H1 (cell line): ENCODE results near the gene SPDYC. TPM values are rescaled to one million over a fixed set of nuclear protein-coding genes. Genes with fewer than 3 reads are reported as not detected.

Experiments used
- CTCF ChIA-PET: fragments of 300-600 bp; sonication (Branson Sonifier 250); formaldehyde crosslinking; loops from one replicate; lab custom pipeline; 2021; ENCODE audit not compliant: partially characterized antibody; lab: Charles Lee
- POLR2A ChIA-PET: fragments of 300-600 bp; sonication (Branson Sonifier 250); formaldehyde crosslinking; loops from one replicate; lab custom pipeline; 2021; ENCODE audit warnings: inconsistent platforms; ENCODE audit not compliant: partially characterized antibody; lab: Charles Lee
- DNase-seq, 2 experiments: peaks; one replicate each; pipeline versions ENCODE4 v3.0.0 to v3.0.0-alpha.2; 2010 to 2022; ENCODE audit warnings: low spot score in 2 of 2, low read depth in 1 of 2, mixed read lengths in 1 of 2
- FAIRE-seq: peaks from 2 replicates; lab custom pipeline; 2011; peaks lifted over from hg19 to GRCh38; lab: Jason Lieb, UNC
- H2AFZ ChIP-seq: 2 replicates; pipeline ENCODE4 v1.8.1; 2012; ENCODE audit warnings: low read length, inconsistent platforms
- H2AK5ac ChIP-seq: 2 replicates; pipeline ENCODE4 v1.6.1; 2013; ENCODE audit warnings: low read depth, low read length
- H2BK120ac ChIP-seq: replicated peaks from 2 replicates; pipeline ENCODE3; 2013; ENCODE audit warnings: low read depth, low read length, inconsistent platforms
- H2BK12ac ChIP-seq: 2 replicates; pipeline ENCODE4 v1.6.1; 2013; ENCODE audit warnings: low read depth, low read length
- H2BK15ac ChIP-seq: 2 replicates; pipeline ENCODE4 v1.6.1; 2013; ENCODE audit warnings: low read length
- H2BK20ac ChIP-seq: 2 replicates; pipeline ENCODE4 v1.6.1; 2013; ENCODE audit warnings: low read length
- H2BK5ac ChIP-seq: 2 replicates; pipeline ENCODE4 v1.6.1; 2013; ENCODE audit warnings: low read depth, low read length
- H3K14ac ChIP-seq: 2 replicates; pipeline ENCODE4 v1.6.1; 2013; ENCODE audit warnings: inconsistent platforms; ENCODE audit not compliant: insufficient read length
- H3K18ac ChIP-seq: 2 replicates; pipeline ENCODE4 v1.6.1; 2013; ENCODE audit warnings: low read length; ENCODE audit errors: extremely low read depth
- H3K23ac ChIP-seq: 2 replicates; pipeline ENCODE4 v1.6.1; 2013; ENCODE audit warnings: inconsistent platforms; ENCODE audit not compliant: insufficient read length
- H3K23me2 ChIP-seq: 2 replicates; pipeline ENCODE4 v1.6.1; 2013; ENCODE audit warnings: low read depth, low read length
- H3K27ac ChIP-seq: 2 replicates; pipeline ENCODE4 v1.6.1; 2011; ENCODE audit warnings: low read depth, low read length, inconsistent platforms
- H3K27me3 ChIP-seq, 4 experiments: replicated peaks in 1 of 4; 1 replicate in 1 of 4; 2 replicates in 3 of 4; pipeline versions ENCODE4 v1.6.1 to v1.8.1; 2011 to 2013; ENCODE audit warnings: low read length in 3 of 4, mild to moderate bottlenecking in 3 of 4, inconsistent platforms in 2 of 4, mixed read lengths in 2 of 4, moderate library complexity in 1 of 4; ENCODE audit not compliant: control insufficient read depth in 3 of 4, insufficient read depth in 3 of 4; ENCODE audit errors: extremely low read depth in 1 of 4
- H3K36me3 ChIP-seq, 4 experiments: 2 replicates each; pipeline versions ENCODE4 v1.6.1 to v1.8.1; 2011 to 2013; ENCODE audit warnings: mild to moderate bottlenecking in 4 of 4, low read length in 3 of 4, moderate library complexity in 2 of 4, control low read depth in 1 of 4, inconsistent platforms in 1 of 4; ENCODE audit not compliant: insufficient read depth in 4 of 4, control insufficient read depth in 2 of 4
- H3K4ac ChIP-seq: replicated peaks from 2 replicates; pipeline ENCODE3; 2013; ENCODE audit warnings: low read length, low read depth, mixed read lengths, inconsistent platforms; ENCODE audit not compliant: insufficient read length
- H3K4me1 ChIP-seq, 4 experiments: replicated peaks in 1 of 4; 1 replicate in 1 of 4; 2 replicates in 3 of 4; pipeline versions ENCODE4 v1.6.1 to v1.8.1; 2011 to 2013; ENCODE audit warnings: low read length in 3 of 4, inconsistent platforms in 2 of 4, mixed read lengths in 1 of 4; ENCODE audit not compliant: insufficient read depth in 4 of 4, control insufficient read depth in 3 of 4
- H3K4me2 ChIP-seq, 2 experiments: 2 replicates each; pipeline versions ENCODE4 v1.6.1 to v1.8.1; 2011 to 2013; ENCODE audit warnings: low read depth in 2 of 2, low read length in 2 of 2, control low read depth in 1 of 2, inconsistent platforms in 1 of 2, mild to moderate bottlenecking in 1 of 2; ENCODE audit not compliant: insufficient read depth in 1 of 2
- H3K4me3 ChIP-seq, 4 experiments: fragments of 200-600, 300-600 bp in 1 of 4; sonication (generic), shearing (Covaris generic), sonication (Bioruptor Twin) in 1 of 4; 2 replicates each; pipeline versions ENCODE4 v1.5.1 to v1.8.1; 2011 to 2016; ENCODE audit warnings: low read length in 4 of 4, low read depth in 3 of 4, control low read depth in 2 of 4, inconsistent platforms in 2 of 4, mild to moderate bottlenecking in 2 of 4, mixed read lengths in 1 of 4, moderate library complexity in 1 of 4; ENCODE audit not compliant: insufficient read depth in 2 of 4; ENCODE audit errors: extremely low read depth in 1 of 4
- H3K56ac ChIP-seq: replicated peaks from 2 replicates; pipeline ENCODE3; 2013; ENCODE audit warnings: low read depth, mild to moderate bottlenecking, mixed read lengths, low read length, inconsistent platforms; ENCODE audit not compliant: insufficient read length
- H3K79me1 ChIP-seq: 2 replicates; pipeline ENCODE4 v1.6.1; 2013; ENCODE audit warnings: low read depth, low read length, control low read depth
- H3K79me2 ChIP-seq, 2 experiments: 2 replicates each; pipeline versions ENCODE4 v1.6.1 to v1.8.1; 2012 to 2013; ENCODE audit warnings: low read length in 2 of 2, mild to moderate bottlenecking in 2 of 2, inconsistent platforms in 1 of 2; ENCODE audit not compliant: insufficient read depth in 2 of 2, control insufficient read depth in 1 of 2
- H3K9ac ChIP-seq, 4 experiments: replicated peaks in 1 of 4; 1 replicate in 1 of 4; 2 replicates in 3 of 4; pipeline versions ENCODE4 v1.6.1 to v1.8.1; 2011 to 2013; ENCODE audit warnings: low read depth in 3 of 4, low read length in 3 of 4, control low read depth in 2 of 4, mild to moderate bottlenecking in 2 of 4, moderate library complexity in 2 of 4, inconsistent platforms in 1 of 4; ENCODE audit errors: extremely low read depth in 1 of 4
- H3K9me3 ChIP-seq, 2 experiments: 2 replicates each; pipeline versions ENCODE4 v1.6.1 to v1.8.1; 2012 to 2013; ENCODE audit warnings: mild to moderate bottlenecking in 2 of 2, moderate library complexity in 2 of 2, control low read depth in 1 of 2, inconsistent platforms in 1 of 2, low read depth in 1 of 2, low read length in 1 of 2, mixed read lengths in 1 of 2; ENCODE audit not compliant: insufficient read depth in 2 of 2
- H4K20me1 ChIP-seq, 2 experiments: replicated peaks in 1 of 2; 2 replicates each; pipeline versions ENCODE3 to v1.8.1; 2011 to 2013; ENCODE audit warnings: inconsistent platforms in 2 of 2, low read length in 2 of 2, mild to moderate bottlenecking in 1 of 2; ENCODE audit not compliant: insufficient read depth in 2 of 2, control insufficient read depth in 1 of 2
- H4K5ac ChIP-seq: 2 replicates; pipeline ENCODE4 v1.6.1; 2013; ENCODE audit warnings: low read length, low read depth, mixed read lengths, inconsistent platforms; ENCODE audit not compliant: insufficient read length
- H4K8ac ChIP-seq: 2 replicates; pipeline ENCODE4 v1.8.0; 2013; ENCODE audit warnings: mild to moderate bottlenecking, moderate library complexity, low read length, inconsistent platforms; ENCODE audit not compliant: insufficient read depth; ENCODE audit errors: extremely low read depth
- H4K91ac ChIP-seq: replicated peaks from 2 replicates; pipeline ENCODE3; 2013; ENCODE audit warnings: low read length, mixed read lengths, inconsistent platforms; ENCODE audit not compliant: insufficient read length
- ATF3 ChIP-seq: IDR thresholded peaks from 2 replicates; pipeline ENCODE4 v1.6.1; 2011; ENCODE audit warnings: low read depth, mild to moderate bottlenecking, low read length; ENCODE audit not compliant: insufficient read depth
- BACH1 ChIP-seq: IDR thresholded peaks from 2 replicates; pipeline ENCODE4 v1.6.1; 2012; ENCODE audit warnings: low read length, improper control_type of control experiment
- BCL11A ChIP-seq, 2 experiments: IDR thresholded peaks; one replicate each; pipeline ENCODE4 v1.6.1; 2011; ENCODE audit warnings: low read depth in 2 of 2, low read length in 2 of 2, mild to moderate bottlenecking in 2 of 2
- BRCA1 ChIP-seq: IDR thresholded peaks from 2 replicates; pipeline ENCODE4 v1.6.1; 2012; ENCODE audit warnings: low read depth, low read length, improper control_type of control experiment
- CBX5 ChIP-seq: fragments of 300-800, 300-1000 bp; sonication (generic); IDR thresholded peaks from 2 replicates; pipeline ENCODE4 v1.7.1; 2016; ENCODE audit warnings: antibody characterized with exemption, low read length, low read depth
- CBX8 ChIP-seq: fragments of 300-800, 300-1000 bp; sonication (generic); IDR thresholded peaks from 2 replicates; pipeline ENCODE4 v1.7.1; 2016; ENCODE audit warnings: low read depth, low read length, borderline replicate concordance
- CHD2 ChIP-seq: IDR thresholded peaks from 2 replicates; pipeline ENCODE4 v1.6.1; 2012; ENCODE audit warnings: low read length, improper control_type of control experiment
- CREB1 ChIP-seq: IDR thresholded peaks from 2 replicates; pipeline ENCODE4 v1.6.1; 2012; ENCODE audit warnings: inconsistent platforms
- KDM1A ChIP-seq: fragments of 200-600, 300-600 bp; sonication (generic); IDR thresholded peaks from 2 replicates; pipeline ENCODE4 v1.7.1; 2016; ENCODE audit warnings: mild to moderate bottlenecking, low read length, borderline replicate concordance
- MAFK ChIP-seq: IDR thresholded peaks from 2 replicates; pipeline ENCODE4 v1.6.1; 2012; ENCODE audit warnings: low read depth, mild to moderate bottlenecking, improper control_type of control experiment, low read length
- NRF1 ChIP-seq: IDR thresholded peaks from 2 replicates; pipeline ENCODE4 v1.6.1; 2011; ENCODE audit warnings: mild to moderate bottlenecking, low read depth, low read length, improper control_type of control experiment
- SAP30 ChIP-seq: fragments of 300-600 bp; sonication (generic); IDR thresholded peaks from 2 replicates; pipeline ENCODE4 v1.7.1; 2012; ENCODE audit warnings: low read length, moderate library complexity, mild to moderate bottlenecking, inconsistent platforms; ENCODE audit not compliant: insufficient read depth, insufficient replicate concordance
- SIN3A ChIP-seq, 2 experiments: IDR thresholded peaks in 1 of 2; conservative IDR thresholded peaks in 1 of 2; 2 replicates each; pipeline ENCODE4 v1.6.1; 2011 to 2012; ENCODE audit warnings: low read length in 2 of 2, improper control_type of control experiment in 1 of 2, low read depth in 1 of 2, mild to moderate bottlenecking in 1 of 2
- ZNF274 ChIP-seq: IDR thresholded peaks from 2 replicates; pipeline ENCODE4 v1.7.0; 2012; ENCODE audit warnings: low read length, borderline replicate concordance; ENCODE audit errors: extremely low read depth
- WGBS, 2 experiments: shearing (Covaris generic) in 1 of 2; methylation state at CpG; one replicate each; pipeline versions ENCODE4 v1.1.6 to v1.1.7; 2013 to 2015; ENCODE audit warnings: low lambda C conversion rate in 2 of 2, mixed read lengths in 2 of 2, inconsistent platforms in 1 of 2, low coverage in 1 of 2, missing lambda C conversion rate in 1 of 2; ENCODE audit not compliant: insufficient replicate concordance in 2 of 2, insufficient coverage in 1 of 2, insufficient read length in 1 of 2; ENCODE audit errors: extremely low coverage in 1 of 2, missing lambda C conversion rate in 1 of 2; 5-methylcytosine and 5-hydroxymethylcytosine counted together
- polyA plus RNA-seq, 7 experiments: library from polyadenylated mRNA; depleted of rRNA in 3 of 7; stranded (reverse) in 5 of 7; unstranded in 2 of 7; fragments of >200 nt in 5 of 7; fragments of 200-250 nt in 2 of 7; gene quantifications; 1 replicate in 5 of 7; 2 replicates in 1 of 7; 4 replicates in 1 of 7; pipeline versions ENCODE4 v1.2.1 to v1.2.3, GENCODE V29; 2011 to 2013; ENCODE audit warnings: missing spikeins in 2 of 7, mixed read lengths in 2 of 7
- total RNA-seq: library from RNA; stranded (reverse); fragmentation: NEBNext Ultra II Directional; extraction: Animal tissue kit (Norgen Biotek cat#: 25700); gene quantifications from 2 replicates; pipeline ENCODE4 v1.2.1, GENCODE V29; 2021

The SPDYC gene
- total and polyA plus RNA-seq, 2 of the 8 experiments (the other 6 are each of a cell fraction or from before 2014, with no cell fraction given) = 0.15 TPM; not detected in 1

- ChIA-PET CTCF (interaction anchor here (0.6 kb wide), 1 partner anchor 96 kb away, joined by 3 read pairs; no protein-coding TSS in a partner anchor), POLR2A (no interaction called here)
- no peaks in the 10 kb centered on the region for H3K79me2 ChIP-seq
- no peak overlapping the region for H4K5ac ChIP-seq
- no peak overlapping the region for H3K4me2 ChIP-seq
- H3K18ac ChIP-seq = no peak overlapping the region
- H4K8ac ChIP-seq = no peak overlapping the region
- H3K4me3 ChIP-seq = no peak overlapping the region
- H3K14ac ChIP-seq = no peak overlapping the region
- TF ChIP-seq NRF1 (no peak), ZNF274 (no peak), CREB1 (no peak), BACH1 (no peak), KDM1A (no peak), CBX8 (no peak), MAFK (no peak), BRCA1 (no peak), BCL11A (IDR thresholded peaks at IDR 0.05; ENCODE audit: low read depth in 2 of 2, low read length in 2 of 2) (no peak), ATF3 (no peak), CBX5 (no peak), SIN3A (conservative IDR thresholded peaks at IDR 0.05 in 1 of 2, IDR thresholded peaks at IDR 0.05 in 1 of 2; ENCODE audit: low read depth in 1 of 2, low read length in 2 of 2) (no peak), CHD2 (no peak), SAP30 (no peak)
- H2BK20ac ChIP-seq = no peak overlapping the region
- H3K23ac ChIP-seq = no peak overlapping the region
- no peak overlapping the region for H2BK15ac ChIP-seq
- no peaks in the 10 kb centered on the region for H3K36me3 ChIP-seq
- no peak for DNase-seq
- H2AK5ac ChIP-seq = no peak overlapping the region
- H2BK5ac ChIP-seq = no peak overlapping the region
- no peaks in the 10 kb centered on the region for H3K79me1 ChIP-seq
- H2BK120ac ChIP-seq = no peak overlapping the region
- H2BK12ac ChIP-seq = no peak overlapping the region
- no peaks in the 10 kb centered on the region for H3K23me2 ChIP-seq
- no peak overlapping the region for H3K27ac ChIP-seq
- no peak for FAIRE-seq
- H2AFZ ChIP-seq = no peak overlapping the region
- no peaks in the 10 kb centered on the region for H3K27me3 ChIP-seq
- H3K9ac ChIP-seq = no peak overlapping the region
- no peaks in the 10 kb centered on the region for H3K4me1 ChIP-seq
- no peak overlapping the region for H4K91ac ChIP-seq
- H4K20me1 ChIP-seq = no peaks in the 10 kb centered on the region
- WGBS, 2 experiments = 92% methylated on average over 5 of the region's 5 CpGs; no CpG with 5 or more reads in 1 of the 2 experiments
- no peaks in the 10 kb centered on the region for H3K9me3 ChIP-seq
- H3K4ac ChIP-seq = no peak overlapping the region
- no peak overlapping the region for H3K56ac ChIP-seq
These were observed 11.0 kb upstream of the SPDYC start for GRCh38 chr11:65159012-65159411.
